ENCODE measurements around the gene CLN6. TPM values are rescaled to one million over a fixed set of nuclear protein-coding genes. Genes with fewer than 3 reads are reported as not detected.
"Not testable (repeated sequence)": the region's sequence is repeated elsewhere in the genome, so short reads cannot be mapped to it uniquely, and the experiment has no call there.

Gene CLN6
- total RNA-seq, 2 donors from 2014 or later = 14.9 TPM

DNA sequence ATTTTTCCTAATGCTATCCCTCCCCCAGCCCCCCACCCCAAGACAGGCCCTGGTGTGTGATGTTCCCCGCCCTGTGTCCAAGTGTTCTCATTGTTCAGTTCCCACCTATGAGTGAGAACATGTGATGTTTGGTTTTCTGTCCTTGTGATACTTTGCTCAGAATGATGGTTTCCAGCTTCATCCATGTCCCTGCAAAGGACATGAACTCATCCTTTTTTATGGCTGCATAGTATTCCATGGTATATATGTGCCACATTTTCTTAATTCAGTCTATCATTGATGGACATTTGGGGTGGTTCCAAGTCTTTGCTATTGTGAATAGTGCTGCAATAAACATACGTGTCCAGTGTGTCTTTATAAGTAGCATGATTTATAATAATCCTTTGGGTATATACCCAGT is 57.5 kb downstream of the CLN6 start:
- DNase-seq (ENCODE audit: low spot score); intact Hi-C loops (cut with DNase I): not testable (repeated sequence)

DNA sequence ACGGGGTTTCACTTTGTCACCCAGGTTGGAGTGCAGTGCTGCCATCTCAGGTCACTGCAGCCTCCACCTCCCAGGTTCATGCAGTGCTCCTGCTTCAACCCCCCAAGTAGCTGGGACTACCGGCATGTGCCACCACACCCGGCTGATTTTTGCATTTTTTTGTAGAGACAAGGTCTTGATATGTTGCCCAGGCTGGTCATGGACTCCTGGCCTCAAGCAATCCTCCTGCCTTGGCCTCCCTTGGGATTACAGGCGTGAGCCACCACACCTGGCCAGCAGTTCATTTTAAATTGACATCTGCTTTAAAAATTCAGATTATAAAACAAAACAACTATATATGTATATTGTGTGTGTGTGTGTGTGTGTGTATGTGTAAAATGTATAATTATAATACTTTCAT is 62.7 kb downstream of the CLN6 start:
- no peak for DNase-seq (ENCODE audit: low spot score)
- intact Hi-C loops (cut with DNase I) = no loop called here

DNA sequence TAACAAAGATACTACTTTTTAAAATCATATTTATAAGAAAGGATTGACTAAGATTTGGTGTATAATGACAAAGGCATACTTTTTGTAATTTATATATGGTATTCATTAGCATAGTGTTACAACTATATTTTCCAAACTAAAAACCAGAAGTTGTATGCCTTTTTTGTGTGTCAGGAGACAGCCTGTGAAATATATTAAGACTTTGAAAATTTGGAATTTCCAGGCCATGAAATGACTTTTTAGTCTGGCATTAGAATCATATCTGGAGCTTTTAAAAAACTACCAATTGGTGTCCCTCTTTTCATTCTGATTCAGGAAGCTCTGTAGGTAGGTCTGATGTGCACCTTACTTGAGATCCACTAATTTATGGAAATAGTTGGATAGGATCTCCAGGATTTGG is 66.3 kb downstream of the CLN6 start:
- DNase-seq (ENCODE audit: low spot score) = no peak
- intact Hi-C loops (cut with DNase I) = loop anchor here in 1 of 2 donors (5.0 kb wide), 1 partner anchor 1376 kb away; no protein-coding TSS in a partner anchor

DNA sequence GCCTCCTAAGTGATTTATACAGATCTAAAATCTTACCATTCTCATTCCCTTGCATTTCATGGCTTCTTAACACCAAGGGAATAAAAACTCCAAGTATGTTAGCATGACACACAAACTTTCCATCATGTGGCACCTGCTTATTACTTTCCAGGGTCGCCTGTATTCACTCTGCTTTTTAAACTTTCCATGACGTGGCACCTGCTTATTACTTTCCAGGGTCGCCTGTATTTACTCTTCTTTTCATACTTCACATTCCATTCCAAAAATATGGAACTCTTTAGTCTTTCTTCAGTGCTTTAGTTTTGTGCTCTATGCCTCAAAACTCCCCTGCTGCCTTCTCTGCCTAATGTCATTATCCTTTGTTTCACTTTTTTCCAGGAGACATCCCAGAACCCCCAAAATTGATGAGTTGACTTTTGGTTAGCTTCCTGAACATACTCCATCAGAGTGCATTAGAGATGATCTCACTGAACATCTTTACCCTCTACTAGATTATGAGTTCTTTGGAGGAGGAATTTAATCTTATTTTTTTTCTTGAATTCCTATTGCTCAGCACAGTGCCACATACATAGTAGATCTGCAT is 71.4 kb downstream of the CLN6 start:
- intact Hi-C loops (cut with DNase I) = loop anchor here in 1 of 2 donors (10.0 kb wide), 1 partner anchor 293 kb away; no protein-coding TSS in a partner anchor
- no peak for DNase-seq (ENCODE audit: low spot score)

DNA sequence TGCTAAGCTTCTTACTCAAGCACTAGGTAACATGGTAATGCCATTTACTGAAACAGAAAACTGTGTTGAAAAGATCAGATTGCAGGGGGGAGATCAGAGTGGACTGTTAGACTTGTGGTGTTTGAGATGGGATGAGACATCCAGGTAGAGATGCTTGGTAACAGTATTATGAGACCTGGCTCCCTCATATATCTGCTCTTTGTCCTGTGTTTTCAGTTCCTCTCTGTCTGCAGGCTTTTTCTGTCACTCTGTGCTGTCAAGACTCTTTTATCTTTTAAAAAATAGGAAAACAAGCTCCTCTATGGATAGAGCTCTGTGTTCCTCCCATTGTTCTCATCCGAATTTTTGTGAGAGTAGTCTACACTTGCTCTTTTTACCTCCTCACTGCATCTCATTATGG is 72.5 kb downstream of the CLN6 start:
- no peak for DNase-seq (ENCODE audit: low spot score)
- intact Hi-C loops (cut with DNase I) = loop anchor here in 1 of 2 donors (10.0 kb wide), 1 partner anchor 292 kb away; no protein-coding TSS in a partner anchor

Other genes starting within 250 kb of the CLN6 start
- 10 to 100 TPM; 43.1 to 59.2 TPM for gene PIAS1, start 175.4 kb downstream of the CLN6 start, total RNA-seq
- gene CALML4, start 24.4 kb downstream of the CLN6 start, total RNA-seq = 1 to 10 TPM; 5.7 to 8.4 TPM
- gene FEM1B, start 48.0 kb upstream of the CLN6 start, total RNA-seq = 100 to 1,000 TPM in 1 of 2 donors, 10 to 100 TPM in 1; 98.5 to 138 TPM
- 10 to 100 TPM; 23.1 to 62.5 TPM for gene ITGA11, start 202.4 kb upstream of the CLN6 start, total RNA-seq